HUES48 (cell line): ENCODE measurements around the gene SUCLG2.

Experiments used
- H3K27ac ChIP-seq: one replicate; pipeline ENCODE4 v1.7.0; 2013; ENCODE audit warnings: low read depth, low read length, inconsistent platforms
- H3K27me3 ChIP-seq: 2 replicates; pipeline ENCODE4 v1.6.1; 2013; ENCODE audit warnings: mild to moderate bottlenecking, low read length; ENCODE audit not compliant: control insufficient read depth, insufficient read depth
- H3K36me3 ChIP-seq: 2 replicates; pipeline ENCODE4 v1.6.1; 2013; ENCODE audit warnings: low read length; ENCODE audit not compliant: control insufficient read depth, insufficient read depth
- H3K4me1 ChIP-seq: 2 replicates; pipeline ENCODE4 v1.6.1; 2013; ENCODE audit warnings: mild to moderate bottlenecking, low read length; ENCODE audit not compliant: control insufficient read depth, insufficient read depth
- H3K4me3 ChIP-seq: 2 replicates; pipeline ENCODE4 v1.5.1; 2013; ENCODE audit warnings: mild to moderate bottlenecking, low read depth, low read length
- H3K9ac ChIP-seq: 2 replicates; pipeline ENCODE4 v1.6.1; 2013; ENCODE audit warnings: mild to moderate bottlenecking, low read depth, low read length, moderate library complexity
- H3K9me3 ChIP-seq: 2 replicates; pipeline ENCODE4 v1.6.1; 2013; ENCODE audit warnings: low read length; ENCODE audit not compliant: control insufficient read depth, insufficient read depth

The SUCLG2 gene

DNA sequence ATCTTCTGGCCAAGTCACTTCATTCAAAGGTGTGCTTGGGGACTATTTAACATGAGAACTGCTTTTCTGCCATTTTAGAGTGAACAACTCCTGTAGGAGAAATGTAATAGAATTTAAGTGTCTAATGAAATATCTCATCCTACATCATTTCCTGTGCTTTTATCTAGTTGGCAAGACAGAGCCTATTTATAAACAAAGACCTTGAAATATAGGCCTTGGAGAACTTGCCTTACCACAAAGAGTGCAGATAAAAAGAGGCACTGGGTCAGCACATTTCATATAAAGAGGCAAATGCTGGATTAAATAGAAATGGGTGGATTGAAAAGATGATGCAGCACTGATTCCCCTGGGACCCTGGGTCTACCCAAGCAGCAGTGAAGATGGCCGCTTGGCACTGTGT is 278.0 kb downstream of the SUCLG2 start:
- Histone ChIP-seq H3K9me3 (no peaks in the 10 kb centered on the region), H3K36me3 (no peaks in the 10 kb centered on the region), H3K4me3 (no peak overlapping the region), H3K4me1 (no peaks in the 10 kb centered on the region), H3K9ac (no peak overlapping the region), H3K27ac (no peak overlapping the region), H3K27me3 (no peaks in the 10 kb centered on the region)

DNA sequence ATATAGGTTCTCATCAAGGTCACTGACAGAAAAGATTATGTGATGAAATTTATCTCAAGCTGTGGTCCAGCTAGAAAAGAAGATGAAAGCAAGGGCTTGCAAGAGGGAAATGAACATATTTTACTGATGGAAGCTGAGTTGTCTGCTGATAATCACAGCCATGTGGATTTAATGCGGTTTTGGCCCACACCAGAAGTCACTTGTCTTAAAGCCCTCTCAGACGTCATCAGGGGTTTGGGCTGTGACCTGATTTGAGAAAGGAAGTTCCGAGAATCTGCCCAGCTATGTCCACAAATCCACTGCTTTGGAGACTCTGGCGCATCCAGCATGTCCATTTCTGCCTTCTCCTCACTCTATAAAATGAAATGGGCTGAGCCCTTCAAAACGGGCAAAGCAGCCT is 278.4 kb downstream of the SUCLG2 start:
- H3K9ac ChIP-seq = no peak overlapping the region
- no peak overlapping the region for H3K27ac ChIP-seq
- no peaks in the 10 kb centered on the region for H3K9me3 ChIP-seq
- no peaks in the 10 kb centered on the region for H3K4me1 ChIP-seq
- no peak overlapping the region for H3K4me3 ChIP-seq
- no peaks in the 10 kb centered on the region for H3K36me3 ChIP-seq
- H3K27me3 ChIP-seq = no peaks in the 10 kb centered on the region

DNA sequence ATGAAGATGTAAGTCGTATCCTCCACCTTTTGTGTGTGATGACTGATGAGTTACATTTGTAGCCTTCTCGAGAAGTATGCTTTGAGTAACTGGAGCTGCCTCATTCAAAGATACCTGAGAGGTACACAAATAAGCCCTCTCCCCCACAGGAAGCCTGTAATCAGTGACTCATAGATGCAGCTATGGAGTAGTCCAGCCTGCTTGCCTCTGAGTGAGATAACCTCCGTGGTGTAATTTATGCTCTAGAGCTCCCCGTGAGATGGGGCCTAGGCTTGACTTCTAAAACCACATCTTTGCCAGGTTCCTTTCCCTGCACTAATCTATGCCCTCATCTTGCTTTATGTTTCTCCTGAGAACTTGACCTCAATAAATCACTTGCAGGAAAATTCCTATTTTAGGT is 291.7 kb downstream of the SUCLG2 start:
- Histone ChIP-seq H3K9me3 (no peaks in the 10 kb centered on the region), H3K27me3 (no peaks in the 10 kb centered on the region), H3K4me3 (no peak overlapping the region), H3K27ac (no peak overlapping the region), H3K36me3 (no peaks in the 10 kb centered on the region), H3K4me1 (peaks cover 3% of the 10 kb centered on the region), H3K9ac (no peak overlapping the region)

DNA sequence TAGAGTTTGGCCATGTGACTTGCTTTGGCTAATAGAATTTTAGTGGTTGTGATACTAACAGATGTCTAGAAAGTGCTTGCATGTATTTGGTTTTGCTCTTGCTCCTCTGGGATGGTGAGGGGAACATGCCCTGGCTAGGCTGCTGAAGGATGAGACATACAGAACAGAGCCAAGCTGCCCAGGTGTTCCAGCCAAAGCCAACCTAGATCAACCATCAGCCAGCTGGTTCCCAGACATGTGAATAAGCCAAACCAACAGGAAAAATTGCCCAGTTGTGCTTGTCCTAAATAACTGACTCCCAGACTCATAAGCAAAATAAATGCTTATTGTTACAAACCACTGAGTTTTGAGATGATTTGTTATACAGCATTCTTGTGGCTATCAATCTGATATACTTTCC is 292.6 kb downstream of the SUCLG2 start:
- H3K27me3 ChIP-seq = no peaks in the 10 kb centered on the region
- H3K4me3 ChIP-seq = no peak overlapping the region
- no peaks in the 10 kb centered on the region for H3K9me3 ChIP-seq
- H3K4me1 ChIP-seq = peaks cover 3% of the 10 kb centered on the region
- H3K9ac ChIP-seq = no peak overlapping the region
- H3K36me3 ChIP-seq = no peaks in the 10 kb centered on the region
- no peak overlapping the region for H3K27ac ChIP-seq

DNA sequence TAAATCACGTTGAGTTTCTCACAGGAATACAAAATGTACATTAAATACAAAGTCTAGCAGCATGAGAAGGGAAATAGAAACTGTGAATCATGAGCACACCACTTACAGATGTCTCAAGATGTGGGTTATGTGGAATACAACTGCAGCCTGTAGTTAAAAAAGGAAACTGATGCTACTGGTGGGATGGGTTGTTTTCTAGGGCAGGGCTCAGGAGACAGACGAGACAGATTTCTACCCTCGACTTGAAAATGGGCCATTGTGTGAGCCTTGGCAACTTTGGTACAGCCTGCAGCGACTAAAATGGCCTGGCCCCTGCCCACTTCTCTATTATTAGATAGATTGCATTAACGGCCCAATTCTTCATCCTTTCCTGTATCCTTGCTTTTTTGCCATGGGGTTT is 293.1 kb downstream of the SUCLG2 start:
- H3K27ac ChIP-seq = no peak overlapping the region
- no peaks in the 10 kb centered on the region for H3K9me3 ChIP-seq
- peaks cover 3% of the 10 kb centered on the region for H3K4me1 ChIP-seq
- no peak overlapping the region for H3K9ac ChIP-seq
- no peak overlapping the region for H3K4me3 ChIP-seq
- H3K36me3 ChIP-seq = no peaks in the 10 kb centered on the region
- no peaks in the 10 kb centered on the region for H3K27me3 ChIP-seq

DNA sequence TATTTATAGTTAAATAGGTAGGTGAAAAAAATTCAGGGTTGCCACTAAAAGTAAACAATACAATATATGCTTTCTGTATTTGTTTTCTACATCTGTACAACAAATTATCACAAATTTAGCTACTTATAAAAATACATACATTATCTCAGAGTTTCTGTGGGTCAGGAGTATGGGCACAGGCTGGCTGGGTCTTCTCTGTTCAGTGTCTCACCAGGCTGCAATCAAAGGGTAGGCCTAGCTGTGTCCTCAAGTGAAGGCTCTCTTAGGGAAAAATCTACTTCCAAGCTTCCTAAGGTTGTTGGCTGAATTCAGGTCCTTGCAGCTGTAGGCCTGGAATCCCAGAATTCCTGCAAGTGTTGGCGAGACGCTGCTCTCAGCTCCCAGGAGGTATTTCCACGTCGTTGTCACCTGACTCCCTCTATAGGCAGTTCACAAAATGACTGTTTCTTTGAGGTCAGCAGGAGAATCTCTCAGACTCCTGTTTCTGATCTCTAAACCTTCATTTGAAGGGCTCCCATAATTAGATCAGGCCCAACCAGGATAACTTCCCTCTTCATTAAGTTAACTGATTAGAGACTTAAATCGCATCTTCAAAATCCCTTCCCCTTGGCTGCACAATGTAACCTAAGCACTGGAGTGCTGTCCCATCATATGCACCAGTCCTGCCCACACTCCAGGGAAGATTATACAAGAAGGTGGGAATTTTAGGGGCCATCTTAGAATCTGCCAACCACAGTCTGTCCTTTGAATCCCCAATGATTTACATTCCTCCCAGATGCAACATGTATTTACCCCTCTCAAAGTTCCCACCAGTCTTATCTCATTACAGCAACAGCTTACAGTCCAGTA is 296.6 kb downstream of the SUCLG2 start:
- H3K27me3 ChIP-seq = no peaks in the 10 kb centered on the region
- H3K4me3 ChIP-seq = no peak overlapping the region
- H3K9ac ChIP-seq = no peak overlapping the region
- no peaks in the 10 kb centered on the region for H3K9me3 ChIP-seq
- H3K36me3 ChIP-seq = no peaks in the 10 kb centered on the region
- H3K4me1 ChIP-seq = peaks cover 8% of the 10 kb centered on the region
- no peak overlapping the region for H3K27ac ChIP-seq

DNA sequence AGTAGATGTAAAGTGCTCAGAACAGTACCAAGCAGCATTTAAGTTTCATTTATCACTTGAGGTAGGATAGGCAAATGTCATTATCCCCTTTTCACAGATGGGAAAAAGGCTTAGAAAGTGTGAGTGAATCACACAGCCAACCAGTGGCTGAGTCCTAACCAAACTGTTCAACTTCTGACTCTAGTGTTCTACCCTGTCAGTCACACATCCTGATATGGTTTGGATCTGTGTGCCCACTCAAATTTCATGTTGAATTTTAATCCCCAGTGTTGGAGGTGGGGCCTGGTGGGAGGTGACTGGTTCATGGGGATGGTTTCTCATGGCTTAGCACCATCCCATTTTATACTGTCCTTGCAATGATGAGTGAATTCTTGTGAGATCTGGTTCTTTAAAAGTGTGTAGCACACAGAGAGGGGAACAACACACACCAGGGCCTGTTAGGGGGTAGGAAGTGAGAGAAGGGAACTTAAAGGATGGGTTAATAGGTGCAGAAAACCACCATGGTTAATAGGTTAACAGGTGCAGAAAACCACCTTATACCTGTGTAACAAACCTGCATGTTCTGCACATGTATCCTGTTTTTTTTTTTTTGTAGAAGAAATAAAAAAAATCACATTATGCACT is 304.7 kb downstream of the SUCLG2 start:
- Histone ChIP-seq H3K4me1 (peaks cover 6% of the 10 kb centered on the region), H3K36me3 (no peaks in the 10 kb centered on the region), H3K27me3 (no peaks in the 10 kb centered on the region), H3K9ac (no peak overlapping the region), H3K4me3 (no peak overlapping the region), H3K27ac (no peak overlapping the region), H3K9me3 (no peaks in the 10 kb centered on the region)

DNA sequence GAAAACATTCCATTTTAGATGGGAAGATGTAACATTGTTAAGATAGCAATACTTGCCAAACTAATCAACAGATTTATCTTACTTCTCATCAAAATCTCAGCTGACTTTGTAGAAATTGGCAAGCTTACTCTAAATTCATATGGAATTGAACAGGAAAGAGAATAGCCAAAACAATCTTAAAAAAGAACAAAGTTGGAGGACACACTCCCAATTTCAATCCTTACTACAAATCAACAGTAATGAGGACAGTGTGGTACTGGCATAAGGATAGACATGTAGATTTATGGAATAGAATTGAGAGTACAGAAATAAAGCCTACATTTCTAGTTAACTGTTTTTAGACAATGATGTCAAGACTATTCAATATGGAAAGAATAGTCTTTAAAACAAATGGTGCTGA is 308.3 kb downstream of the SUCLG2 start:
- Histone ChIP-seq H3K27ac (no peak overlapping the region), H3K4me1 (no peaks in the 10 kb centered on the region), H3K9me3 (no peaks in the 10 kb centered on the region), H3K9ac (no peak overlapping the region), H3K27me3 (no peaks in the 10 kb centered on the region), H3K36me3 (no peaks in the 10 kb centered on the region), H3K4me3 (no peak overlapping the region)

DNA sequence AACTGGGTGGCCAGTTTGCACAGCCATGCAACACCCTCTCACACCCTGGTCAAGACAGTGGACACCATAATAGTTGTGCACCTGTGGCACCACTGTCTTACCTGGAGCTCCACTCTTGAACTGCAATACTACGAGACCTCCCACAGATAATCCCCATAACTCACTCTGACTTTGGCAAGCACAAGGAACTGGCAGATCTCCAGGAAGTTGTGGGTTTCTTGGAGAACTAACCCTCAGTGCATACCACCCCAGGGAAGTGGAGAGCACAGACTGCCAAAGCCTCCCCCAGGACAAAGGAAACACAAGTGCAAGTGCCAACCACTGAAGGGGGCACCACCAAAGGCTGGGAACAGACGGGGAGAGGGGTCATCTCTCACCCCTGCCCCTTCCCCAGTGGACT is 318.6 kb downstream of the SUCLG2 start:
- Histone ChIP-seq H3K27me3 (no peaks in the 10 kb centered on the region), H3K36me3 (no peaks in the 10 kb centered on the region), H3K4me1 (no peaks in the 10 kb centered on the region), H3K9me3 (0 out of 2 replicates have a peak, but pooled peaks cover 5% of the 10 kb centered on the region), H3K4me3 (no peak overlapping the region), H3K27ac (no peak overlapping the region), H3K9ac (no peak overlapping the region)

DNA sequence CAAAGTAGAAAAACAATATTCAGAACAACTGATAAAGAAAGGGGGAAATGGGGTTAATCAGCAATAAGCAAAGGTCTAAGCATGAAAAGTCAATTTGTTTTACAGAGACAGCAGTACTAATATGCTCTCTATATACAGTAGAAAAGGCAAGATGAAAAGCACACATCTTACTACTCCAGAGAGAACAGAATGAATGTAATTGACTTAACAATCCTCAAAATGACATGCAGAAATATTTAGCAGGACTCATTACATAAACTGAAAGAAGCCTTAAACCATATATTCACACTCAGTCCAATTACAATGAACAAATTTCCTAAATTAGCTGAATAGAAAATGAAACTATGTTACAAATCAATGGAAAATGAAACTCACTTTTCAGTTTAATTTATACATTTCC is 319.8 kb downstream of the SUCLG2 start:
- Histone ChIP-seq H3K27ac (no peak overlapping the region), H3K4me1 (no peaks in the 10 kb centered on the region), H3K9me3 (no peaks in the 10 kb centered on the region), H3K9ac (no peak overlapping the region), H3K4me3 (no peak overlapping the region), H3K27me3 (no peaks in the 10 kb centered on the region), H3K36me3 (no peaks in the 10 kb centered on the region)

DNA sequence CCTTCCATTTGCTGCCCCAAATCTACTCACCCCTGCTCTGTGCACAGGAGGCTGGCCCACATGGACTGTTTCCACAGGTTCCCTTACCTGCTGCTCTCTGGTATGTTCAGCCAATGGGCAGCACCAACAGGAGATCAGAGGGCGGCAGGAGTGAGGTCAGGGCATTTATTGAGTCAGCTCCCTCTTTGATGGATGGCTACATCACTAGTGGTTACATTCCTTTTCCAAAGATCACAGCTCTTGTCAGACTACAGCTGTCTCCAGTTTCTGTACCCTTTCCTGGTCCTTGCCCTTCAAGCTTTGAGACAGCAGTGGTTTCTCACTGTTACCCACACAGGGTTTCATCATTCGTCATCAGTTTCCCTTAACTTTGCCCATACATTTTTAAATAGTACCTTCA is 325.1 kb downstream of the SUCLG2 start:
- H3K27ac ChIP-seq = no peak overlapping the region

More for the DNA sequence above, 325.1 kb downstream of the SUCLG2 start:
- H3K4me3 ChIP-seq = no peak overlapping the region
- no peaks in the 10 kb centered on the region for H3K27me3 ChIP-seq
- no peak overlapping the region for H3K9ac ChIP-seq
- H3K9me3 ChIP-seq = no peaks in the 10 kb centered on the region
- H3K36me3 ChIP-seq = no peaks in the 10 kb centered on the region
- no peaks in the 10 kb centered on the region for H3K4me1 ChIP-seq
